Activated CD4-positive, alpha-beta memory T cell treated with anti-CD3 and anti-CD28 coated beads for 36 hours (primary cell): ENCODE data around the gene UTP14A. TPM values are rescaled to one million over a fixed set of nuclear protein-coding genes. Genes with fewer than 3 reads are reported as not detected.
"Not testable (repeated sequence)": the region's sequence is repeated elsewhere in the genome, so short reads cannot be mapped to it uniquely, and the experiment has no call there.

Source experiments
- CTCF ChIA-PET: fragments of 350-600 bp; sonication (Branson Sonifier 250); formaldehyde crosslinking; loops from one replicate; lab custom pipeline; 2021; ENCODE audit warnings: antibody characterized with exemption, inconsistent platforms; lab: Charles Lee
- POLR2A ChIA-PET: fragments of 350-600 bp; sonication (Branson Sonifier 250); formaldehyde crosslinking; loops from one replicate; lab custom pipeline; 2021; ENCODE audit warnings: antibody characterized with exemption; lab: Charles Lee
- DNase-seq: peaks from one replicate; pipeline ENCODE4 v3.0.0-alpha.2; 2020
- H3K27ac Mint-ChIP-seq: one replicate; pipeline ENCODE4 v1.8.0; 2021; ENCODE audit warnings: mixed read lengths
- H3K27me3 Mint-ChIP-seq: one replicate; pipeline ENCODE4 v1.8.0; 2021; ENCODE audit warnings: mixed read lengths
- H3K36me3 Mint-ChIP-seq: one replicate; pipeline ENCODE4 v1.8.0; 2021; ENCODE audit warnings: mixed read lengths
- H3K4me1 Mint-ChIP-seq: one replicate; pipeline ENCODE4 v1.8.0; 2021; ENCODE audit warnings: low read depth, mixed read lengths
- H3K4me3 Mint-ChIP-seq: one replicate; pipeline ENCODE4 v1.8.0; 2021; ENCODE audit warnings: mild to moderate bottlenecking, mixed read lengths
- H3K9me3 Mint-ChIP-seq: one replicate; pipeline ENCODE4 v1.8.0; 2021; ENCODE audit warnings: mixed read lengths
- intact Hi-C: fragments of 100-400 bp; cut with micrococcal nuclease; formaldehyde crosslinking; loops from one replicate; pipeline ENCODE4 v1.15.1; 2023
- total RNA-seq, 2 experiments: library from RNA; stranded (reverse); gene quantifications; one replicate each; pipeline ENCODE4 v1.2.3, GENCODE V29; 2021

UTP14A gene
- total RNA-seq: 10 to 100 TPM; 29.9 to 31.7 TPM

DNA sequence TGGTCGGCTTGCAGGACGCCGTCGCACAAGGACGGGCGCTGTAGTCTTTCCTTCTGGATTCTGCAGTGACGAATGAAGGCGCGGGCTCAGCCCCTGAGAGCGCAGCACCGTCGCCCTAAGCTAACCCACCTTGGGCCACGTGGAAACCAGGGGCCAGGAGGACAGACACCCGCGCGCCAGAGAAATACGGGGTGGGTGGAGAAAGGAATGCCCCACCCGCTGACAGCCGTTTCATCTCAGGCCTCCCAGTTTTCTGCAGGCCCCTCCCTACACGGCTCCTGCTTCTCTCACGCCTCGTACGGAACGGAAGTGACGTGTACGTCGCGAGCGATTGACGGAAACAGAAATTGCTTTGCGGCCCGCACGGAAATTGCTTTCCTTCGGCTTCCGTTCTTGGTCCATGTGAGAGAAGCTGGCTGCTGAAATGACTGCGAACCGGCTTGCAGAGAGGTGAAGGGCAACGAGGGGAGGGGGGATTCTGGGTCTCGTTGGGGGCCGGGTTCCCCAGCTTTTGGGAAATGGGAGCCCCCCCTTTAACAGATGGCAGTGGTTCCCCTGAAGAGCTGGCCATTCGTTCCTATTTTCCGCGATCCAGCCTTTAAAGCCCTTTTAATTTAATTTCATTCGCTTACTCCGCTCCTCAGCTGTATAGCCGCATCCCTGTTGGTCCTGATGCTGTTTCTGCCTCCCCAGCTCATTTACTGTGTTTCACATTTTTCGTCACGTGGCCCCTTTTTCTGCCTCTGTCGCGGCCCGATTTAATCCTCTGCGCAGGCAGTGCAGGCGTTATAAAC lies at the start of gene UTP14A:
Gene UTP14A (plus strand): TSS at position 378 of the 794 bp plus-strand sequence. CDS start 47 bp downstream, at position 425.
- Mint-ChIP-seq H3K9me3 (no peaks in the 10 kb centered on the region), H3K27me3 (no peaks in the 10 kb centered on the region)
- intact Hi-C loops: loop anchor here (1.0 to 5.0 kb wide), 4 partner anchors 62 to 299 kb away; partner anchors contain the start of gene BCORL1

DNA sequence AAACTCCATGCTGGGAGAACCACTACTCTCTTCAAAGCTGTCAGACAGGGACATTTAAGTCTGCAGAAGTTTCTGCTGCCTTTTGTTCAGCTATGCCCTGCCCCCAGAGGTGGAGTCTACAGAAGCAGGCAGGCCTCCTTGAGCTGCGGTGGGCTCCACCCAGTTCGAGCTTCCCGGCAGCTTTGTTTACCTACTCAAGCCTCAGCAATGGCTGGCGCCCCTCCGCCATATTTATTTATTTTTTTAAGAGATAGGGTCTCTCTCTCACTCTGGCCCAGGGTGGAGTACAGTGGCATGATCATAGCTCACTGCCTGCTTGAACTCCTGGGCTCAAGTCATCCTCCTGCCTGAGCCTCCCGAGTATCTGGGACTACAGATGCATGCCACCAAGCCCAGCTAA lies 46.8 kb upstream of the UTP14A start:
- H3K9me3 Mint-ChIP-seq, H3K36me3 Mint-ChIP-seq, CTCF ChIA-PET, H3K4me3 Mint-ChIP-seq, H3K27me3 Mint-ChIP-seq, H3K27ac Mint-ChIP-seq, intact Hi-C loops, POLR2A ChIA-PET, DNase-seq, H3K4me1 Mint-ChIP-seq: not testable (repeated sequence)

More for the DNA sequence above, at the start of gene UTP14A:
- Mint-ChIP-seq H3K4me1 (peaks cover 23% of the 10 kb centered on the region), H3K27ac (peak within 1 kb of the TSS; percentile 88), H3K36me3 (peaks cover 15% of the 10 kb centered on the region), H3K4me3 (peak within 1 kb of the TSS; percentile 88)
- DNase-seq: peak; percentile 92
- POLR2A ChIA-PET: interaction anchor here (0.6 to 1.1 kb wide), 3 partner anchors 10 to 169 kb away, joined by 3 to 4 read pairs (median 3); no protein-coding TSS in a partner anchor
- CTCF ChIA-PET: interaction anchor here (0.8 to 2.4 kb wide), 7 partner anchors 20 to 302 kb away, joined by 3 to 18 read pairs (median 3); no protein-coding TSS in a partner anchor

- H3K9me3 Mint-ChIP-seq, CTCF ChIA-PET, H3K27ac Mint-ChIP-seq, H3K4me1 Mint-ChIP-seq, intact Hi-C loops, DNase-seq, POLR2A ChIA-PET, H3K36me3 Mint-ChIP-seq, H3K4me3 Mint-ChIP-seq, H3K27me3 Mint-ChIP-seq: not testable (repeated sequence)
Measured at GRCh38 chrX:129866321-129866720, 39.6 kb upstream of the UTP14A start.

DNA sequence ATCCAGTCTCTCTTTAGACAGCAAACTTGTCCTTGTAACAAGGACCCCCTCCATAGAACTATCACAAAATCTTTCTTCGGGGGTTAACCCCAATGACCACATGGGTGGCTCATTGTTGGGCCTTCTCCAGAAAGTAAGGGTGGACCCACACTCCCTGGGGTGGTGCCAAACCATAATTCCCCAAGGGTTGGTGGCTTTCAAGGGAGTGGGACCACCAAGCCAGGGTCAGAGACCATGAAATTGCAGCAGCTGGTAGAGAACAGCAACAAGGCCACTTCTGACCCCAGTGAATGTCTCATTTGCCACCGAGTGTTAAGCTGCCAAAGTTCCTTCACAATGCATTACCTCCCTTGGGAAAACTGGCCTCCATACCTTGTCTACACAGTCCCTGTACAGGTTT lies 33.4 kb upstream of the UTP14A start:
- Mint-ChIP-seq H3K36me3 (no peaks in the 10 kb centered on the region), H3K27ac (no peak overlapping the region), H3K4me3 (no peak overlapping the region), H3K9me3 (no peaks in the 10 kb centered on the region), H3K27me3 (no peaks in the 10 kb centered on the region), H3K4me1 (no peaks in the 10 kb centered on the region)
- ChIA-PET POLR2A (no interaction called here), CTCF (interaction anchor here (1.2 kb wide), 1 partner anchor 156 kb away, joined by 4 read pairs; no protein-coding TSS in a partner anchor)
- DNase-seq: no peak
- intact Hi-C loops: no loop called here

- intact Hi-C loops: no loop called here
- Mint-ChIP-seq H3K4me1 (no peaks in the 10 kb centered on the region), H3K27ac (no peak overlapping the region), H3K9me3 (no peaks in the 10 kb centered on the region), H3K4me3 (no peak overlapping the region), H3K27me3 (no peaks in the 10 kb centered on the region), H3K36me3 (no peaks in the 10 kb centered on the region)
- CTCF ChIA-PET: interaction anchor here (0.7 kb wide), 1 partner anchor 151 kb away, joined by 3 read pairs; no protein-coding TSS in a partner anchor
- POLR2A ChIA-PET: no interaction called here
- no peak for DNase-seq
Measured at GRCh38 chrX:129875669-129876068, 30.3 kb upstream of the UTP14A start.

DNA sequence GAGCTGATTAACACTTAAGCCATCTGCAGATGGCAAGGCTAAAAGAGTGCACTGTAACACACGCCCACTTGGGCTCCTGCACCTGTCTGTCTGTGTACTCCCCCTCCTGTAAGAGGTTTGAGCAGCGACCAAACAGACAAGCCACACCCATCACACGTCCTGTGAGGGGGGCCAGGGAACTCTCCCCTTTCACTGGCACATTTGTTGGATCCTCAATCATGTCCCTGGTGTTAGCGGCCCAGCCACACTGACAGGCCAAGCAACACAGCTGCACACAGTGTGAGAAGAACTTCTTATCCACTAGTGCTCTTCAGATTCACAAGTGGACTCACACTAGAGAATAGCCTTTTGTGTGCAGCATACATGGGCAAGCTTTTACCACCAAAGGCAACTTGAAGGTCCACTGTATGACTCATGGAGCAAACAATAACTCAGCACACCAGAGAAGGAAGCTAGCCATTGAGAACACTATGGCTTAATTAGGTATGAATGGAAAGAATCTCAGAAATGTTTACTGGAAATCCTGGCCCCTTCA lies 29.1 kb upstream of the UTP14A start:
- Mint-ChIP-seq H3K36me3 (no peaks in the 10 kb centered on the region), H3K27me3 (no peaks in the 10 kb centered on the region), H3K27ac (no peak overlapping the region), H3K4me1 (no peaks in the 10 kb centered on the region), H3K9me3 (no peaks in the 10 kb centered on the region), H3K4me3 (no peak overlapping the region)
- DNase-seq: no peak
- intact Hi-C loops: no loop called here
- CTCF ChIA-PET: interaction anchor here (1.0 kb wide), 1 partner anchor 16 kb away, joined by 3 read pairs; no protein-coding TSS in a partner anchor
- POLR2A ChIA-PET: no interaction called here

DNA sequence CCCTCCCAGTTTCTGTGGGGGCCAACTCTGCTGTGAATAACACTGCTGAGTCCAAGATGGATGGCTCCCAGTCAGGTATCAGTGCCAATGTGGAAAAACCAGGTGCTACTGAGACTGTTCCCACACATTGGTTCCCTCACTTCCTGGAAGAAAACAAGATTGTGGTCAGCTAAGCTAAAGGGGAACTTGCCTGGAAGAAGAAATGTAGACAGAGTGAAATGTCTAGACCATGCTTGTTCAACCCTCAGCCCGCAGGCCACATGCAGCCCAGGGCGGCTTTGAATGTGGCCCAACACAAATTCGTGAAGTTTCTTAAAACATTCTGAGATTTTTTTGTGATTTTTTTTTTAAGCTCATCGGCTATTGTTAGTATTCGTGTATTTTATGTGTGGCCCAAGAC lies 28.6 kb upstream of the UTP14A start:
- Mint-ChIP-seq H3K9me3 (no peaks in the 10 kb centered on the region), H3K4me3 (no peak overlapping the region), H3K4me1 (no peaks in the 10 kb centered on the region), H3K27me3 (no peaks in the 10 kb centered on the region), H3K27ac (no peak overlapping the region), H3K36me3 (no peaks in the 10 kb centered on the region)
- intact Hi-C loops: no loop called here
- ChIA-PET POLR2A (no interaction called here), CTCF (interaction anchor here (1.0 kb wide), 1 partner anchor 16 kb away, joined by 3 read pairs; no protein-coding TSS in a partner anchor)
- no peak for DNase-seq

GRCh38 chrX:129900054-129900453 lies 5.9 kb upstream of the UTP14A start:
- H3K4me3 Mint-ChIP-seq: no peak overlapping the region
- no peak for DNase-seq
- POLR2A ChIA-PET: no interaction called here
- CTCF ChIA-PET: interaction anchor here (1.4 kb wide), 1 partner anchor 263 kb away, joined by 4 read pairs; no protein-coding TSS in a partner anchor
- no peaks in the 10 kb centered on the region for H3K36me3 Mint-ChIP-seq
- no peaks in the 10 kb centered on the region for H3K27me3 Mint-ChIP-seq
- no peaks in the 10 kb centered on the region for H3K9me3 Mint-ChIP-seq
- intact Hi-C loops: no loop called here
- H3K27ac Mint-ChIP-seq: no peak overlapping the region
- peaks cover 6% of the 10 kb centered on the region for H3K4me1 Mint-ChIP-seq

GRCh38 chrX:129908636-129909035 lies 2.7 kb downstream of the UTP14A start:
- H3K27me3 Mint-ChIP-seq: no peaks in the 10 kb centered on the region
- no peak overlapping the region for H3K4me3 Mint-ChIP-seq
- ChIA-PET CTCF (no interaction called here), POLR2A (no interaction called here)
- no peaks in the 10 kb centered on the region for H3K9me3 Mint-ChIP-seq
- peaks cover 20% of the 10 kb centered on the region for H3K4me1 Mint-ChIP-seq
- intact Hi-C loops: loop anchor here (5.0 kb wide), 1 partner anchor 301 kb away; no protein-coding TSS in a partner anchor
- H3K27ac Mint-ChIP-seq: no peak overlapping the region
- H3K36me3 Mint-ChIP-seq: peaks cover 24% of the 10 kb centered on the region
- DNase-seq: no peak

DNA sequence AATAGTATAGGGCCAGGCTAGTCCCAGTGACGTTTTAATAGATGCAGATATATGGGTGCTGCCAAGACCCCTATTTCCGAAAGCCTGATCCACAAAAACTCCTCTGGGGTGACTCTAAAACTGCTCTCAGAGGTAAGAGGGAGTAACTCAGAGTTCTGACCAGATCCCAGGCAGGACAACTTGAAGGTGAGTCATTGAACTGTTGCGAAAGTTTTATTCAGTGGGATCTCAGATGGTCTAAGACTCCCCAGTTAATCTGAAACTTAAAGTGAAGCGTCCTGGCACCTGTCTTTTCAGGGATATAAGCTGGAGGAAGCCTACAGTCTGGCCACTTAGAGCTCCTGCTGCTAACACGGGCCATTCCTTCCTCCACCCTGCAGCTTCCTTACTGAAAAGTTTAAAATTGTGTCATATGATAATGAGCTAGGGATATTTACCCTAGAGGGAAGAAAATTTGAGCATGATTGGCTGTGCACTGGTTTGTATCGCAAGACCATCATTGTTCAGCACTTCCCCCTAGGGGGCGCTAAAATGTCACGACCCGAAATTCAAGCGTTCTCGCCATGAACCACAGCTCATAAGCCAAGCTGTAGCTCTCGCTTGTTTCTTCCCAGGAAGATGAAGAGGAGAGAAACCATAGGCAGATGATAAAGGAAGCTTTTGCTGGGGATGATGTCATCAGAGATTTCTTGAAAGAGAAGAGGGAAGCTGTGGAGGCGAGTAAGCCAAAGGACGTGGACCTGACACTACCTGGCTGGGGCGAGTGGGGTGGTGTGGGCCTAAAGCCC lies 19.5 kb downstream of the UTP14A start:
- H3K9me3 Mint-ChIP-seq: no peaks in the 10 kb centered on the region
- H3K27me3 Mint-ChIP-seq: no peaks in the 10 kb centered on the region
- DNase-seq: peak; percentile 76
- peaks cover 4% of the 10 kb centered on the region for H3K4me1 Mint-ChIP-seq
- no peak overlapping the region for H3K4me3 Mint-ChIP-seq
- H3K27ac Mint-ChIP-seq: no peak overlapping the region
- peaks cover 35% of the 10 kb centered on the region for H3K36me3 Mint-ChIP-seq
- intact Hi-C loops: loop anchor here (1.0 kb wide), 2 partner anchors 103 to 135 kb away; no protein-coding TSS in a partner anchor
- CTCF ChIA-PET: interaction anchor here (0.6 to 3.7 kb wide), 28 partner anchors 9 to 331 kb away, joined by 3 to 102 read pairs (median 4); partner anchors contain the start of gene UTP14A
- POLR2A ChIA-PET: interaction anchor here (0.7 to 1.2 kb wide), 2 partner anchors 103 to 135 kb away, joined by 3 read pairs; no protein-coding TSS in a partner anchor

DNA sequence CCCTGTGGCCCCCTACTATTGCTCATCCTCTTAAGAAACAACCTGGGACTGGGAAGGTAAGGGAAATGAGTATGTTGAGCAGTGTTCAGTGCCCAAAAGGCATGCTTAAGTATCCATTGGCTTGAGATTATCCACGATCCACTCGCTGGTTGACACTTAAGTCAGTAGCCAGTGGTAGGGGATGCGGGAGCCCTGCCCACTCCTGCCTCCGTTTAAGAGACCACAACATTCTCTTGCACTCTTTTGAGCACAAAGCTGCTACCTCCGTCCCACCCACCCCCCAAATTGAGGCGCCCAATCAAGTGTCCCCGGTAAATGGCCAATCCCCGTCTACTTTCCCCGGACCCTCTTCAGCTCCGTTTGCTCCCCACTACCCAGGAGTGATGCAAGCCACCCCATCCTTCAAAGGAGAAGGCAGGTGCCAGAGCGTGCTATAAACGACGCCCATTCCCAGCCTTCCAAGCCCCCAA lies 25.0 kb downstream of the UTP14A start:
- Mint-ChIP-seq H3K9me3 (no peaks in the 10 kb centered on the region), H3K27ac (peak overlapping the region; percentile 80), H3K36me3 (peaks cover 11% of the 10 kb centered on the region), H3K4me1 (peaks cover 3% of the 10 kb centered on the region), H3K4me3 (peak overlapping the region; percentile 74), H3K27me3 (peaks cover 3% of the 10 kb centered on the region)
- POLR2A ChIA-PET: no interaction called here
- CTCF ChIA-PET: interaction anchor here (1.6 to 3.3 kb wide), 2 partner anchors 97 to 130 kb away, joined by 5 to 13 read pairs; no protein-coding TSS in a partner anchor
- intact Hi-C loops: loop anchor here (1.0 kb wide), 1 partner anchor 93 kb away; no protein-coding TSS in a partner anchor
- DNase-seq: no peak
